HL-60/S4 treated with retinoic acid at 250 ng/mL for 4 days and 3 days (cell line): Measurements from ENCODE around the gene CAV1.

Experiments
- in situ Hi-C: fragments of 300-500 bp; cut with MboI; formaldehyde crosslinking; loops from 2 replicates; pipeline ENCODE4 v1.7.0; 2022; ENCODE audit warnings: low sequenced_read_pairs

The CAV1 gene

GRCh38 chr7:116502201-116503096 is 22.4 kb upstream of the CAV1 start:
- in situ Hi-C loops: no loop called here

- in situ Hi-C loops: no loop called here
These were observed 21.0 kb upstream of the CAV1 start for GRCh38 chr7:116503835-116504234.

- in situ Hi-C loops: no loop called here
These were observed 19.6 kb upstream of the CAV1 start for GRCh38 chr7:116505278-116505677.

GRCh38 chr7:116505823-116506222 is 19.0 kb upstream of the CAV1 start:
- in situ Hi-C loops: no loop called here

GRCh38 chr7:116509982-116510579 is 14.8 kb upstream of the CAV1 start:
- in situ Hi-C loops: no loop called here

GRCh38 chr7:116510795-116511194 is 14.0 kb upstream of the CAV1 start:
- in situ Hi-C loops: no loop called here

GRCh38 chr7:116511552-116512519 is 13.0 kb upstream of the CAV1 start:
- in situ Hi-C loops: no loop called here

GRCh38 chr7:116512520-116513188 is 12.2 kb upstream of the CAV1 start:
- in situ Hi-C loops: no loop called here

- in situ Hi-C loops: no loop called here
These were observed 9.3 kb upstream of the CAV1 start for GRCh38 chr7:116515584-116515983.

GRCh38 chr7:116516324-116516723 is 8.5 kb upstream of the CAV1 start:
- in situ Hi-C loops: no loop called here

GRCh38 chr7:116517626-116518025 is 7.2 kb upstream of the CAV1 start:
- in situ Hi-C loops: no loop called here

GRCh38 chr7:116518961-116519360 is 5.9 kb upstream of the CAV1 start:
- in situ Hi-C loops: no loop called here

GRCh38 chr7:116521046-116521664 is 3.7 kb upstream of the CAV1 start:
- in situ Hi-C loops: no loop called here

- in situ Hi-C loops: no loop called here
These were observed 2.6 kb upstream of the CAV1 start for GRCh38 chr7:116522247-116522646.

GRCh38 chr7:116524221-116524608 is 621 bp upstream of the CAV1 start:
- in situ Hi-C loops: no loop called here

- in situ Hi-C loops: no loop called here
These were observed 569 bp downstream of the CAV1 start for GRCh38 chr7:116525298-116525912.

- in situ Hi-C loops: no loop called here
These were observed 1.4 kb downstream of the CAV1 start for GRCh38 chr7:116525913-116526861.

GRCh38 chr7:116526897-116527296 is 2.1 kb downstream of the CAV1 start:
- in situ Hi-C loops: no loop called here

- in situ Hi-C loops: no loop called here
These were observed 2.7 kb downstream of the CAV1 start for GRCh38 chr7:116527521-116527920.
